K562 (cell line): ENCODE data around the gene HCST. TPM values are rescaled to one million over a fixed set of nuclear protein-coding genes. Genes with fewer than 3 reads are reported as not detected.

Source experiments
- BRD9 ChIP-seq: fragments of 450-650 bp; IDR thresholded peaks from 2 replicates; pipeline ENCODE4 v1.6.1; 2018; ENCODE audit warnings: low read depth; ENCODE audit not compliant: partially characterized antibody
- CC2D1A ChIP-seq: fragments of 450-650 bp; IDR thresholded peaks from 2 replicates; pipeline ENCODE4 v1.6.1; 2017; ENCODE audit warnings: mild to moderate bottlenecking
- CREB3 ChIP-seq: fragments of 450-650 bp; conservative IDR thresholded peaks from 2 replicates; pipeline ENCODE4 v1.6.1; 2016; ENCODE audit warnings: missing genetic modification characterization, low read depth, mild to moderate bottlenecking, missing compliant biosample characterization, moderate library complexity
- HDAC3 ChIP-seq: fragments of 450-650 bp; IDR thresholded peaks from 2 replicates; pipeline ENCODE4 v1.6.1; 2018; ENCODE audit warnings: borderline replicate concordance, mild to moderate bottlenecking, moderate library complexity; ENCODE audit not compliant: partially characterized antibody
- KLF1 ChIP-seq: fragments of 450-650 bp; IDR thresholded peaks from 2 replicates; pipeline ENCODE4 v1.6.1; 2016; ENCODE audit warnings: missing genetic modification characterization, missing compliant biosample characterization
- MED1 ChIP-seq: sonication (generic); formaldehyde crosslinking; IDR thresholded peaks from 2 replicates; pipeline ENCODE4 v1.8.1; 2023; ENCODE audit warnings: missing genetic modification reagents, borderline replicate concordance
- MEF2A ChIP-seq: IDR thresholded peaks from 2 replicates; pipeline ENCODE4 v1.6.1; 2011; ENCODE audit warnings: low read depth, mild to moderate bottlenecking, low read length, moderate library complexity; ENCODE audit not compliant: control insufficient read depth
- NCOA1 ChIP-seq: fragments of 450-650 bp; IDR thresholded peaks from 2 replicates; pipeline ENCODE4 v1.6.1; 2016; ENCODE audit warnings: low read depth
- POLR2AphosphoS2 ChIP-seq: IDR thresholded peaks from 2 replicates; pipeline ENCODE4 v1.6.1; 2012; ENCODE audit warnings: low read length, improper control_type of control experiment
- PPARD ChIP-seq: fragments of 250-450 bp; sonication (Bioruptor Pico); IDR thresholded peaks from 2 replicates; pipeline ENCODE4 v1.8.0; 2022; ENCODE audit warnings: inconsistent platforms, mild to moderate bottlenecking, moderate library complexity
- PRMT5 ChIP-seq: sonication (generic); formaldehyde crosslinking; IDR thresholded peaks from 2 replicates; pipeline ENCODE4 v1.5.0; 2020; ENCODE audit warnings: missing genetic modification reagents
- RBM17 ChIP-seq: fragments of 200-400 bp; formaldehyde crosslinking; IDR thresholded peaks from 2 replicates; pipeline ENCODE4 v1.6.1; 2017; ENCODE audit warnings: low read depth, mild to moderate bottlenecking, low read length, borderline replicate concordance
- SAP30 ChIP-seq: fragments of 200-600 bp; sonication (generic); IDR thresholded peaks from 2 replicates; pipeline ENCODE4 v1.6.1; 2012; ENCODE audit warnings: borderline replicate concordance, low read depth, mild to moderate bottlenecking, moderate library complexity, low read length, control low read depth, inconsistent platforms; ENCODE audit not compliant: insufficient read depth, poor library complexity, severe bottlenecking
- STAG1 ChIP-seq: sonication (generic); formaldehyde crosslinking; IDR thresholded peaks from 2 replicates; pipeline ENCODE4 v1.5.0; 2020; ENCODE audit warnings: missing genetic modification reagents, borderline replicate concordance
- ZFP36 ChIP-seq: fragments of 150-350 bp; IDR thresholded peaks from 2 replicates; pipeline ENCODE4 v1.6.1; 2018; ENCODE audit warnings: low read length, low read depth; ENCODE audit not compliant: partially characterized antibody
- ZNF707 ChIP-seq: fragments of 250-450 bp; sonication (Bioruptor Pico); conservative IDR thresholded peaks from 2 replicates; pipeline ENCODE4 v1.8.0; 2022; ENCODE audit warnings: inconsistent platforms, mild to moderate bottlenecking, moderate library complexity
- ZNF76 ChIP-seq: fragments of 250-450 bp; sonication (Bioruptor Pico); IDR thresholded peaks from 2 replicates; pipeline ENCODE4 v1.4.0; 2020; ENCODE audit warnings: mild to moderate bottlenecking, moderate library complexity, borderline replicate concordance
- polyA plus RNA-seq, 8 experiments: library from polyadenylated mRNA; depleted of rRNA in 4 of 8; stranded (reverse) in 5 of 8; unstranded in 3 of 8; fragments of >200 nt; fragmentation: Nextera tagmentation in 2 of 8; fragmentation: Illumina TruSeq in 1 of 8; extraction: Ambion mirVana in 2 of 8; extraction: Trizol in 1 of 8; gene quantifications; 2 replicates each; pipeline versions ENCODE4 v1.2.1 to v1.2.3, GENCODE V29; 2011 to 2014; ENCODE audit warnings: inconsistent platforms in 1 of 8, missing spikeins in 1 of 8
- total RNA-seq, 7 experiments: library from RNA; depleted of rRNA in 6 of 7; stranded (reverse); fragments of >200 nt in 6 of 7; fragmentation: Illumina TruSeq in 2 of 7; extraction: Trizol in 2 of 7; gene quantifications; 2 replicates each; pipeline versions ENCODE4 v1.2.1 to v1.2.3, GENCODE V29; 2011 to 2021; ENCODE audit warnings: low replicate concordance in 1 of 7
- TF ChIP-seq, protein P1 (sequence below): sonication (generic); formaldehyde crosslinking; IDR thresholded peaks from 2 replicates; pipeline ENCODE4 v1.8.1; 2022; ENCODE audit warnings: missing genetic modification reagents
- TF ChIP-seq, protein P2 (sequence below): fragments of 450-650 bp; IDR thresholded peaks from 2 replicates; pipeline ENCODE4 v1.6.1; 2017; ENCODE audit warnings: mild to moderate bottlenecking, moderate library complexity
- TF ChIP-seq, protein P3 (sequence below): fragments of 250-450 bp; sonication (Bioruptor Pico); IDR thresholded peaks from 2 replicates; pipeline ENCODE4 v1.5.0; 2022; ENCODE audit warnings: mild to moderate bottlenecking
- TF ChIP-seq, protein P4 (sequence below), 2 experiments: fragments of 450-650 bp; conservative IDR thresholded peaks; 2 replicates each; pipeline ENCODE4 v1.6.1; 2017; ENCODE audit warnings: mild to moderate bottlenecking in 2 of 2, moderate library complexity in 2 of 2

The HCST gene
- total and polyA plus RNA-seq, 9 of the 15 experiments (the other 6 are each of a cell fraction or from before 2014, with no cell fraction given), result 0.29 to 1.9 (median 0.95) TPM; not detected in 2

GRCh38 chr19:35879770-35880317 is 22.5 kb upstream of the HCST start (continued):
- TF ChIP-seq, protein P1, sequence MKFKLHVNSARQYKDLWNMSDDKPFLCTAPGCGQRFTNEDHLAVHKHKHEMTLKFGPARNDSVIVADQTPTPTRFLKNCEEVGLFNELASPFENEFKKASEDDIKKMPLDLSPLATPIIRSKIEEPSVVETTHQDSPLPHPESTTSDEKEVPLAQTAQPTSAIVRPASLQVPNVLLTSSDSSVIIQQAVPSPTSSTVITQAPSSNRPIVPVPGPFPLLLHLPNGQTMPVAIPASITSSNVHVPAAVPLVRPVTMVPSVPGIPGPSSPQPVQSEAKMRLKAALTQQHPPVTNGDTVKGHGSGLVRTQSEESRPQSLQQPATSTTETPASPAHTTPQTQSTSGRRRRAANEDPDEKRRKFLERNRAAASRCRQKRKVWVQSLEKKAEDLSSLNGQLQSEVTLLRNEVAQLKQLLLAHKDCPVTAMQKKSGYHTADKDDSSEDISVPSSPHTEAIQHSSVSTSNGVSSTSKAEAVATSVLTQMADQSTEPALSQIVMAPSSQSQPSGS (CRISPR knock-in tag), result no peak
- TF ChIP-seq HDAC3 (no peak), CC2D1A (no peak), POLR2AphosphoS2 (no peak), ZFP36 (peak; percentile 6), PRMT5 (CRISPR knock-in tag) (peak; percentile 90), NCOA1 (peak; percentile 69), STAG1 (no peak), RBM17 (no peak), ZNF76 (no peak), MEF2A (no peak), BRD9 (no peak), SAP30 (peak; percentile 84), CREB3 (tag) (peak; percentile 83), MED1 (CRISPR knock-in tag) (no peak), PPARD (CRISPR knock-in tag) (no peak), KLF1 (peak; percentile 54; the same call in 1 of the 2 replicates), ZNF707 (CRISPR knock-in tag) (no peak)
- TF ChIP-seq, protein P2, sequence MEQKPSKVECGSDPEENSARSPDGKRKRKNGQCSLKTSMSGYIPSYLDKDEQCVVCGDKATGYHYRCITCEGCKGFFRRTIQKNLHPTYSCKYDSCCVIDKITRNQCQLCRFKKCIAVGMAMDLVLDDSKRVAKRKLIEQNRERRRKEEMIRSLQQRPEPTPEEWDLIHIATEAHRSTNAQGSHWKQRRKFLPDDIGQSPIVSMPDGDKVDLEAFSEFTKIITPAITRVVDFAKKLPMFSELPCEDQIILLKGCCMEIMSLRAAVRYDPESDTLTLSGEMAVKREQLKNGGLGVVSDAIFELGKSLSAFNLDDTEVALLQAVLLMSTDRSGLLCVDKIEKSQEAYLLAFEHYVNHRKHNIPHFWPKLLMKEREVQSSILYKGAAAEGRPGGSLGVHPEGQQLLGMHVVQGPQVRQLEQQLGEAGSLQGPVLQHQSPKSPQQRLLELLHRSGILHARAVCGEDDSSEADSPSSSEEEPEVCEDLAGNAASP, result no peak
- TF ChIP-seq, protein P3, sequence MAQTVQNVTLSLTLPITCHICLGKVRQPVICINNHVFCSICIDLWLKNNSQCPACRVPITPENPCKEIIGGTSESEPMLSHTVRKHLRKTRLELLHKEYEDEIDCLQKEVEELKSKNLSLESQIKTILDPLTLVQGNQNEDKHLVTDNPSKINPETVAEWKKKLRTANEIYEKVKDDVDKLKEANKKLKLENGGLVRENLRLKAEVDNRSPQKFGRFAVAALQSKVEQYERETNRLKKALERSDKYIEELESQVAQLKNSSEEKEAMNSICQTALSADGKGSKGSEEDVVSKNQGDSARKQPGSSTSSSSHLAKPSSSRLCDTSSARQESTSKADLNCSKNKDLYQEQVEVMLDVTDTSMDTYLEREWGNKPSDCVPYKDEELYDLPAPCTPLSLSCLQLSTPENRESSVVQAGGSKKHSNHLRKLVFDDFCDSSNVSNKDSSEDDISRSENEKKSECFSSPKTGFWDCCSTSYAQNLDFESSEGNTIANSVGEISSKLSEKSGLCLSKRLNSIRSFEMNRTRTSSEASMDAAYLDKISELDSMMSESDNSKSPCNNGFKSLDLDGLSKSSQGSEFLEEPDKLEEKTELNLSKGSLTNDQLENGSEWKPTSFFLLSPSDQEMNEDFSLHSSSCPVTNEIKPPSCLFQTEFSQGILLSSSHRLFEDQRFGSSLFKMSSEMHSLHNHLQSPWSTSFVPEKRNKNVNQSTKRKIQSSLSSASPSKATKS (CRISPR knock-in tag), result no peak
- TF ChIP-seq, protein P4, sequence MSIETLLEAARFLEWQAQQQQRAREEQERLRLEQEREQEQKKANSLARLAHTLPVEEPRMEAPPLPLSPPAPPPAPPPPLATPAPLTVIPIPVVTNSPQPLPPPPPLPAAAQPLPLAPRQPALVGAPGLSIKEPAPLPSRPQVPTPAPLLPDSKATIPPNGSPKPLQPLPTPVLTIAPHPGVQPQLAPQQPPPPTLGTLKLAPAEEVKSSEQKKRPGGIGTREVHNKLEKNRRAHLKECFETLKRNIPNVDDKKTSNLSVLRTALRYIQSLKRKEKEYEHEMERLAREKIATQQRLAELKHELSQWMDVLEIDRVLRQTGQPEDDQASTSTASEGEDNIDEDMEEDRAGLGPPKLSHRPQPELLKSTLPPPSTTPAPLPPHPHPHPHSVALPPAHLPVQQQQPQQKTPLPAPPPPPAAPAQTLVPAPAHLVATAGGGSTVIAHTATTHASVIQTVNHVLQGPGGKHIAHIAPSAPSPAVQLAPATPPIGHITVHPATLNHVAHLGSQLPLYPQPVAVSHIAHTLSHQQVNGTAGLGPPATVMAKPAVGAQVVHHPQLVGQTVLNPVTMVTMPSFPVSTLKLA (conservative IDR thresholded peaks at IDR 0.05), result peak; percentile 90 to 96
